HepG2 (cell line): ENCODE data around the gene UTP15. TPM values are rescaled to one million over a fixed set of nuclear protein-coding genes. Genes with fewer than 3 reads are reported as not detected.

Source experiments
- FIP1L1 ChIP-seq: fragments of 200-400 bp; formaldehyde crosslinking; IDR thresholded peaks from 2 replicates; pipeline ENCODE4 v1.6.1; 2018; ENCODE audit warnings: low read depth, mild to moderate bottlenecking, low read length, moderate library complexity, borderline replicate concordance; ENCODE audit not compliant: insufficient read depth
- HDAC6 ChIP-seq: fragments of 200-600 bp; sonication (generic); IDR thresholded peaks from 2 replicates; pipeline ENCODE4 v1.7.0; 2017; ENCODE audit warnings: mild to moderate bottlenecking, antibody characterized with exemption, low read length, low read depth
- HNF4G ChIP-seq, 2 experiments: sonication (generic) in 1 of 2; formaldehyde crosslinking in 1 of 2; IDR thresholded peaks; 2 replicates each; pipeline versions ENCODE4 v1.4.0 to v1.6.1; 2011 to 2020; ENCODE audit warnings: borderline replicate concordance in 2 of 2, low read depth in 2 of 2, mild to moderate bottlenecking in 2 of 2, low read length in 1 of 2, missing genetic modification reagents in 1 of 2, moderate library complexity in 1 of 2
- KDM3A ChIP-seq: IDR thresholded peaks from 2 replicates; pipeline ENCODE4 v1.6.1; 2018; ENCODE audit warnings: low read depth, missing compliant biosample characterization
- KMT2B ChIP-seq: IDR thresholded peaks from 2 replicates; pipeline ENCODE4 v1.6.1; 2016; ENCODE audit warnings: missing genetic modification reagents, missing compliant biosample characterization
- MYC ChIP-seq: sonication (generic); formaldehyde crosslinking; IDR thresholded peaks from 2 replicates; pipeline ENCODE4 v1.9.0; 2021; ENCODE audit warnings: missing genetic modification reagents, borderline replicate concordance
- SMAD1 ChIP-seq: sonication (generic); formaldehyde crosslinking; IDR thresholded peaks from 2 replicates; pipeline ENCODE4 v1.4.0; 2020; ENCODE audit warnings: missing genetic modification reagents, low read depth, mild to moderate bottlenecking, borderline replicate concordance
- SMARCC2 ChIP-seq: fragments of 450-650 bp; IDR thresholded peaks from 2 replicates; pipeline ENCODE4 v1.6.1; 2017; ENCODE audit warnings: antibody characterized with exemption, mild to moderate bottlenecking
- SP1 ChIP-seq, 2 experiments: fragments of 450-650 bp in 1 of 2; sonication (generic) in 1 of 2; formaldehyde crosslinking in 1 of 2; IDR thresholded peaks; 2 replicates each; pipeline versions ENCODE4 v1.4.0 to v1.6.1; 2016 to 2020; ENCODE audit warnings: missing genetic modification reagents in 1 of 2
- SRSF9 ChIP-seq: fragments of 200-400 bp; formaldehyde crosslinking; IDR thresholded peaks from 2 replicates; pipeline ENCODE4 v1.6.1; 2018; ENCODE audit warnings: borderline replicate concordance, mild to moderate bottlenecking, low read depth, low read length; ENCODE audit not compliant: insufficient read depth, poor library complexity, severe bottlenecking
- ZNF274 ChIP-seq: sonication (generic); formaldehyde crosslinking; IDR thresholded peaks from 2 replicates; pipeline ENCODE4 v1.5.1; 2020; ENCODE audit warnings: mild to moderate bottlenecking, missing genetic modification reagents
- ZNF292 ChIP-seq: sonication (generic); formaldehyde crosslinking; IDR thresholded peaks from 2 replicates; pipeline ENCODE4 v1.8.1; 2022; ENCODE audit warnings: mild to moderate bottlenecking, low read depth, missing genetic modification reagents, borderline replicate concordance
- ZNF350 ChIP-seq: sonication (generic); formaldehyde crosslinking; IDR thresholded peaks from 2 replicates; pipeline ENCODE4 v1.4.0; 2020; ENCODE audit warnings: mild to moderate bottlenecking, low read depth, missing genetic modification reagents, borderline replicate concordance
- ZNF619 ChIP-seq: sonication (generic); formaldehyde crosslinking; IDR thresholded peaks from 2 replicates; pipeline ENCODE4 v1.4.0; 2020; ENCODE audit warnings: mild to moderate bottlenecking, missing genetic modification reagents
- ZNF660 ChIP-seq: sonication (generic); formaldehyde crosslinking; IDR thresholded peaks from 2 replicates; pipeline ENCODE4 v1.5.1; 2020; ENCODE audit warnings: mild to moderate bottlenecking, low read depth, missing genetic modification reagents, borderline replicate concordance
- ZNF709 ChIP-seq: sonication (generic); formaldehyde crosslinking; IDR thresholded peaks from 2 replicates; pipeline ENCODE4 v1.5.0; 2020; ENCODE audit warnings: mild to moderate bottlenecking, missing genetic modification reagents
- ZSCAN21 ChIP-seq: sonication (generic); formaldehyde crosslinking; IDR thresholded peaks from 2 replicates; pipeline ENCODE4 v1.8.0; 2022; ENCODE audit warnings: mild to moderate bottlenecking, missing genetic modification reagents, moderate library complexity, borderline replicate concordance
- ZSCAN22 ChIP-seq: sonication (generic); formaldehyde crosslinking; IDR thresholded peaks from 2 replicates; pipeline ENCODE4 v1.4.0; 2020; ENCODE audit warnings: mild to moderate bottlenecking, missing genetic modification reagents
- polyA plus RNA-seq, 8 experiments: library from polyadenylated mRNA; depleted of rRNA in 3 of 8; stranded (reverse) in 7 of 8; unstranded in 1 of 8; fragments of >200 nt; fragmentation: Illumina TruSeq in 4 of 8; extraction: Trizol in 4 of 8; gene quantifications; 2 replicates each; pipeline versions ENCODE4 v1.2.1 to v1.2.3, GENCODE V29; 2011 to 2016; ENCODE audit warnings: low read depth in 4 of 8, missing spikeins in 1 of 8, mixed read lengths in 1 of 8; ENCODE audit not compliant: insufficient read depth in 1 of 8
- total RNA-seq, 5 experiments: library from RNA; depleted of rRNA; stranded (reverse); fragments of >200 nt; fragmentation: Illumina TruSeq; extraction: Trizol; gene quantifications; 2 replicates each; pipeline ENCODE4 v1.2.3, GENCODE V29; 2016; ENCODE audit warnings: low read depth in 1 of 5
- TF ChIP-seq, protein P1 (sequence below): sonication (generic); formaldehyde crosslinking; conservative IDR thresholded peaks from 2 replicates; pipeline ENCODE4 v1.8.1; 2023; ENCODE audit warnings: missing genetic modification reagents
- TF ChIP-seq, protein P2 (sequence below): sonication (generic); formaldehyde crosslinking; IDR thresholded peaks from 2 replicates; pipeline ENCODE4 v1.8.1; 2022; ENCODE audit warnings: low read depth, mild to moderate bottlenecking, missing genetic modification reagents
- TF ChIP-seq, protein P3 (sequence below): sonication (generic); formaldehyde crosslinking; IDR thresholded peaks from 2 replicates; pipeline ENCODE4 v1.4.0; 2020; ENCODE audit warnings: mild to moderate bottlenecking, missing genetic modification reagents
- TF ChIP-seq, protein P4 (sequence below): sonication (generic); formaldehyde crosslinking; IDR thresholded peaks from 2 replicates; pipeline ENCODE4 v1.4.0; 2020; ENCODE audit warnings: mild to moderate bottlenecking, missing genetic modification reagents
- TF ChIP-seq, protein P5 (sequence below): sonication (generic); formaldehyde crosslinking; IDR thresholded peaks from 2 replicates; pipeline ENCODE4 v1.8.0; 2022; ENCODE audit warnings: mild to moderate bottlenecking, missing genetic modification reagents; ENCODE audit not compliant: insufficient replicate concordance

UTP15 gene
- total and polyA plus RNA-seq, 2 of the 13 experiments (the other 11 are each of a cell fraction or from before 2014, with no cell fraction given), result 7.3 to 35.8 TPM

DNA sequence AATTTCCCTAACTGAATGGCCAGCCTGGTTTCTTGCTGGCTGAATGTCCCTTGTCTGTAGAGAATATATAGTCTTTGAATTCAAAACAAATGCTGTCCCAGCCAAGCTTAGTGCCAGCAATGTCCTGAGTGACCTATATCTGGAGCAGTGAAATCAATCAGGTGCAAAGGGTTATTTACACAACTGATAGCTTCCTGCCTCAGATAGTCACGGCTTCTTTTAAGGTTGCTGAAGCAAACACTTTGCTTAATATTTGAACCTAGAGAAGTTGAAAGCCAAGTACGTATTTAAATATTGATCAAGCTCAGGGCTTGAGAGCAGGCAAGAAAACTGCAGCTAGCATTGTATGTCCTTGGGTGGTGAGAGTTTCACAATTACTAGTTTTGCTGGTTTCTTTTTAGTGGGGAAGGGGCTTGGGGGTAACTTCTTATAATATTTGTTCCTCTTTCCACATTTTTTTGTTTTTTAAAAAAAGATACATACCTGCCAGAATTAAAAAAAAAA, 58.4 kb downstream of the UTP15 start (continued):
- TF ChIP-seq ZNF350 (CRISPR knock-in tag) (no peak), ZSCAN22 (no peak), ZNF274 (CRISPR knock-in tag) (no peak), HDAC6 (no peak), ZNF619 (CRISPR knock-in tag) (no peak), FIP1L1 (no peak), SMAD1 (no peak), ZNF292 (CRISPR knock-in tag) (peak; percentile 55; the same call in 1 of the 2 replicates), ZNF709 (CRISPR knock-in tag) (no peak), HNF4G (IDR thresholded peaks at IDR 0.05; ENCODE audit: borderline replicate concordance, low read depth, low read length) (peak; percentile 76; the same call in 1 of the 2 replicates), HNF4G (CRISPR knock-in tag; IDR thresholded peaks at IDR 0.05; ENCODE audit: borderline replicate concordance, low read depth) (peak; percentile 35; the same call in 1 of the 2 replicates), MYC (CRISPR knock-in tag) (no peak; the same call in 1 of the 2 replicates), SMARCC2 (no peak), SRSF9 (no peak), KDM3A (CRISPR knock-in tag) (no peak), ZSCAN21 (CRISPR knock-in tag) (no peak), ZNF660 (CRISPR knock-in tag) (no peak), SP1 (IDR thresholded peaks at IDR 0.05) (no peak), SP1 (CRISPR knock-in tag; IDR thresholded peaks at IDR 0.05) (no peak), KMT2B (CRISPR knock-in tag) (no peak)
- TF ChIP-seq, protein P1, sequence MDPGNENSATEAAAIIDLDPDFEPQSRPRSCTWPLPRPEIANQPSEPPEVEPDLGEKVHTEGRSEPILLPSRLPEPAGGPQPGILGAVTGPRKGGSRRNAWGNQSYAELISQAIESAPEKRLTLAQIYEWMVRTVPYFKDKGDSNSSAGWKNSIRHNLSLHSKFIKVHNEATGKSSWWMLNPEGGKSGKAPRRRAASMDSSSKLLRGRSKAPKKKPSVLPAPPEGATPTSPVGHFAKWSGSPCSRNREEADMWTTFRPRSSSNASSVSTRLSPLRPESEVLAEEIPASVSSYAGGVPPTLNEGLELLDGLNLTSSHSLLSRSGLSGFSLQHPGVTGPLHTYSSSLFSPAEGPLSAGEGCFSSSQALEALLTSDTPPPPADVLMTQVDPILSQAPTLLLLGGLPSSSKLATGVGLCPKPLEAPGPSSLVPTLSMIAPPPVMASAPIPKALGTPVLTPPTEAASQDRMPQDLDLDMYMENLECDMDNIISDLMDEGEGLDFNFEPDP (CRISPR knock-in tag), result no peak
- TF ChIP-seq, protein P2, sequence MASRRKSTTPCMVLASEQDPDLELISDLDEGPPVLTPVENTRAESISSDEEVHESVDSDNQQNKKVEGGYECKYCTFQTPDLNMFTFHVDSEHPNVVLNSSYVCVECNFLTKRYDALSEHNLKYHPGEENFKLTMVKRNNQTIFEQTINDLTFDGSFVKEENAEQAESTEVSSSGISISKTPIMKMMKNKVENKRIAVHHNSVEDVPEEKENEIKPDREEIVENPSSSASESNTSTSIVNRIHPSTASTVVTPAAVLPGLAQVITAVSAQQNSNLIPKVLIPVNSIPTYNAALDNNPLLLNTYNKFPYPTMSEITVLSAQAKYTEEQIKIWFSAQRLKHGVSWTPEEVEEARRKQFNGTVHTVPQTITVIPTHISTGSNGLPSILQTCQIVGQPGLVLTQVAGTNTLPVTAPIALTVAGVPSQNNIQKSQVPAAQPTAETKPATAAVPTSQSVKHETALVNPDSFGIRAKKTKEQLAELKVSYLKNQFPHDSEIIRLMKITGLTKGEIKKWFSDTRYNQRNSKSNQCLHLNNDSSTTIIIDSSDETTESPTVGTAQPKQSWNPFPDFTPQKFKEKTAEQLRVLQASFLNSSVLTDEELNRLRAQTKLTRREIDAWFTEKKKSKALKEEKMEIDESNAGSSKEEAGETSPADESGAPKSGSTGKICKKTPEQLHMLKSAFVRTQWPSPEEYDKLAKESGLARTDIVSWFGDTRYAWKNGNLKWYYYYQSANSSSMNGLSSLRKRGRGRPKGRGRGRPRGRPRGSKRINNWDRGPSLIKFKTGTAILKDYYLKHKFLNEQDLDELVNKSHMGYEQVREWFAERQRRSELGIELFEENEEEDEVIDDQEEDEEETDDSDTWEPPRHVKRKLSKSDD, result no peak
- TF ChIP-seq, protein P3, sequence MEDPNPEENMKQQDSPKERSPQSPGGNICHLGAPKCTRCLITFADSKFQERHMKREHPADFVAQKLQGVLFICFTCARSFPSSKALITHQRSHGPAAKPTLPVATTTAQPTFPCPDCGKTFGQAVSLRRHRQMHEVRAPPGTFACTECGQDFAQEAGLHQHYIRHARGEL (CRISPR knock-in tag), result no peak
- TF ChIP-seq, protein P4, sequence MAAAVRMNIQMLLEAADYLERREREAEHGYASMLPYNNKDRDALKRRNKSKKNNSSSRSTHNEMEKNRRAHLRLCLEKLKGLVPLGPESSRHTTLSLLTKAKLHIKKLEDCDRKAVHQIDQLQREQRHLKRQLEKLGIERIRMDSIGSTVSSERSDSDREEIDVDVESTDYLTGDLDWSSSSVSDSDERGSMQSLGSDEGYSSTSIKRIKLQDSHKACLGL (CRISPR knock-in tag), result no peak
- TF ChIP-seq, protein P5, sequence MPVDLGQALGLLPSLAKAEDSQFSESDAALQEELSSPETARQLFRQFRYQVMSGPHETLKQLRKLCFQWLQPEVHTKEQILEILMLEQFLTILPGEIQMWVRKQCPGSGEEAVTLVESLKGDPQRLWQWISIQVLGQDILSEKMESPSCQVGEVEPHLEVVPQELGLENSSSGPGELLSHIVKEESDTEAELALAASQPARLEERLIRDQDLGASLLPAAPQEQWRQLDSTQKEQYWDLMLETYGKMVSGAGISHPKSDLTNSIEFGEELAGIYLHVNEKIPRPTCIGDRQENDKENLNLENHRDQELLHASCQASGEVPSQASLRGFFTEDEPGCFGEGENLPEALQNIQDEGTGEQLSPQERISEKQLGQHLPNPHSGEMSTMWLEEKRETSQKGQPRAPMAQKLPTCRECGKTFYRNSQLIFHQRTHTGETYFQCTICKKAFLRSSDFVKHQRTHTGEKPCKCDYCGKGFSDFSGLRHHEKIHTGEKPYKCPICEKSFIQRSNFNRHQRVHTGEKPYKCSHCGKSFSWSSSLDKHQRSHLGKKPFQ, result no peak
